BJ (cell line): Measurements from ENCODE around the gene NPAS3. TPM values are rescaled to one million over a fixed set of nuclear protein-coding genes. Genes with fewer than 3 reads are reported as not detected.

Source experiments
- CTCF ChIA-PET: fragments of 350-600 bp; formaldehyde crosslinking; extraction: SDS; loops from one replicate; lab custom pipeline; 2021; ENCODE audit warnings: antibody characterized with exemption, inconsistent platforms; lab: Yijun Ruan, JAX
- POLR2A ChIA-PET: fragments of 300-600 bp; sonication (Branson Sonifier 250); formaldehyde crosslinking; extraction: SDS; loops from one replicate; lab custom pipeline; 2021; ENCODE audit warnings: antibody characterized with exemption; lab: Charles Lee
- DNase-seq: peaks from one replicate; pipeline ENCODE4 v3.0.0-alpha.2; 2011; ENCODE audit warnings: low read depth
- H3K27me3 ChIP-seq: 2 replicates; pipeline ENCODE4 v1.6.0; 2011; ENCODE audit warnings: low read length; ENCODE audit not compliant: control insufficient read depth, insufficient read depth
- H3K36me3 ChIP-seq: 2 replicates; pipeline ENCODE4 v1.5.1; 2011; ENCODE audit warnings: low read length; ENCODE audit not compliant: control insufficient read depth, insufficient read depth
- H3K4me3 ChIP-seq: 2 replicates; pipeline ENCODE4 v1.5.1; 2011; ENCODE audit warnings: low read depth, mild to moderate bottlenecking, control low read depth, low read length
- CTCF ChIP-seq: IDR thresholded peaks from 2 replicates; pipeline ENCODE4 v1.5.1; 2011; ENCODE audit warnings: low read depth, mild to moderate bottlenecking, control low read depth, inconsistent platforms, low read length, moderate library complexity; ENCODE audit not compliant: insufficient read depth
- polyA plus RNA-seq: library from polyadenylated mRNA; depleted of rRNA; stranded (reverse); fragments of >200 nt; gene quantifications from 2 replicates; pipeline ENCODE4 v1.2.3, GENCODE V29; 2011

NPAS3 gene
- polyA plus RNA-seq, 1 experiment = 0.09 TPM

GRCh38 chr14:32914391-32914790, 24.3 kb upstream of the NPAS3 start:
- Histone ChIP-seq H3K27me3 (peaks cover 2% of the 10 kb centered on the region), H3K36me3 (no peaks in the 10 kb centered on the region), H3K4me3 (no peak overlapping the region)
- POLR2A ChIA-PET = no interaction called here
- DNase-seq = no peak
- CTCF ChIA-PET = no interaction called here
- TF ChIP-seq CTCF = no peak

GRCh38 chr14:32920696-32921276, 17.9 kb upstream of the NPAS3 start:
- POLR2A ChIA-PET = no interaction called here
- no peak overlapping the region for H3K4me3 ChIP-seq

GRCh38 chr14:32925439-32925838, 13.2 kb upstream of the NPAS3 start:
- H3K36me3 ChIP-seq = no peaks in the 10 kb centered on the region
- DNase-seq = no peak
- ChIA-PET POLR2A (no interaction called here), CTCF (no interaction called here)
- no peak overlapping the region for H3K4me3 ChIP-seq
- no peak for TF ChIP-seq CTCF
- H3K27me3 ChIP-seq = no peaks in the 10 kb centered on the region

More at GRCh38 chr14:32920696-32921276, 17.9 kb upstream of the NPAS3 start:
- Histone ChIP-seq H3K36me3 (no peaks in the 10 kb centered on the region), H3K27me3 (peaks cover 2% of the 10 kb centered on the region)
- DNase-seq = no peak
- no peak for TF ChIP-seq CTCF
- CTCF ChIA-PET = interaction anchor here (0.7 kb wide), 1 partner anchor 1876 kb away, joined by 3 read pairs; no protein-coding TSS in a partner anchor

GRCh38 chr14:32932302-32932913, 6.3 kb upstream of the NPAS3 start:
- peaks cover 44% of the 10 kb centered on the region for H3K27me3 ChIP-seq
- no peak for DNase-seq

More at GRCh38 chr14:32932302-32932913, 6.3 kb upstream of the NPAS3 start:
- no peak for TF ChIP-seq CTCF
- H3K36me3 ChIP-seq = no peaks in the 10 kb centered on the region
- H3K4me3 ChIP-seq = no peak overlapping the region
- CTCF ChIA-PET = no interaction called here
- POLR2A ChIA-PET = no interaction called here
